Lower leg skin (tissue), 3 donors: Measurements from ENCODE around the gene ANGPTL2.

ENCODE experiments used
- CTCF ChIP-seq, 3 donors: fragments of 450-650 bp; IDR thresholded peaks; one replicate each; pipeline ENCODE4 v1.5.1; 2016; ENCODE audit warnings: antibody characterized with exemption in 3 of 3, mild to moderate bottlenecking in 3 of 3, moderate library complexity in 2 of 3
- POLR2A ChIP-seq, 2 donors: fragments of 450-650 bp; IDR thresholded peaks; one replicate each; pipeline ENCODE4 v1.6.1; 2016 to 2017; ENCODE audit warnings: antibody characterized with exemption in 2 of 2, mild to moderate bottlenecking in 1 of 2, moderate library complexity in 1 of 2

GRCh38 chr9:127067603-127068220 lies 54.7 kb downstream of the ANGPTL2 start:
- TF ChIP-seq CTCF (IDR thresholded peaks at IDR 0.05), result no peak
- no peak for TF ChIP-seq POLR2A (IDR thresholded peaks at IDR 0.05)
